NCI-H82 (cell line): ENCODE results near the gene ERN2.

Experiments
- DNase-seq: peaks from one replicate; lab custom pipeline; 2025; lab: John Stamatoyannopoulos, UW

The ERN2 gene

DNA sequence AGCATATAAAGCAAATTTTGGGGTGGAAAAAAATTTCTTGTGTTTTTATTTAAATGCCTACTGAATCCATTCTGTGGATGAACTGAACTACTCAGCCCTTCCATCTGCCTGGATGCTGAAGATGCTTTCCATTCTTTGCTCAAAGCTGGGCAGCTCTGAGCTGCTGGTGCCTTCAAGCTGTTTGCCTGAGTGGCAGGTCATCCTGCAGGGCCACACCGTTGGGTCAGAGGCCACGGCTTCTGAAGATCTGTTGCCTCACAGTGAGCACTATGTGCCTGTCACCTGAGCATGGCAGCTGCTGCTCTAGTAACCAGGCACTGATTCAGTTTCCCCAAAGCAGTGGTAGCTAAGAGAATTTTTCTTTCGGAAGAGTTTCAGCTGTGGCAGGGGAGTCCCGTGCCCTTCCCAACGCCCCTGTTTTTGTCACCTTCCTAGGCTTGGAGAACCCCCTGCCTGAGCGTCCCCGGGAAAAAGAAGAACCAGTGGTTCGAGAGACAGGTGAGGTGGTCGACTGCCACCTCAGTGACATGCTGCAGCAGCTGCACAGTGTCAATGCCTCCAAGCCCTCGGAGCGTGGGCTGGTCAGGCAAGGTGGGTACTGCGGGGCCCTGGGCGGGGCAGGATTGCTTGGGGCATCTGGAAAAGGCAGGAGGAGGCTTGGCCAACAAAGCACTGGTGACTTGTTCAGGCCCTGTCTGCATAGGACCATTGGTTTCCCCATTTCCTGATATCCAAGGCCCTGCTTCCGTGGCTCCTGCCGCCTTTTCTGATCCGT, 25.8 kb downstream of the ERN2 start:
- no peak for DNase-seq

DNA sequence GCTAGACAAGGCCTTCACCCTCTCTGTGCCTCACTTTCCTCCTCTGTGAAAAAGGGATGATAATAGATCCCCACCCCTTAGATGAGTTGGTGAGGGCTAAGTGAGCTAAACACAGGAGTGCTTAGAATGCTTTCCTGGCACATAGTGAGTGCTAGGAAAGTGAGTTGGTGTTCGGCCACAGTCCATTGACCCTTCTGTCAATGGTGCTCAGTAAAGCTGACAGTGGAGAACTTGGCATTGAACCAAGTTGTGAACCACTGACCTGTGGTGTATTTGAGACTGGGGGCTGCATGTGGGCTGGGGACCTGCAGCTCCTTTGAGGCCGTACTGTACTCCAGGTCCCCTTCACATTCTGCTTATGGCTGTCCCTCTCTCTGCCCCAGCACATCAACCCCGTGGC, 29.5 kb downstream of the ERN2 start:
- DNase-seq = no peak

DNA sequence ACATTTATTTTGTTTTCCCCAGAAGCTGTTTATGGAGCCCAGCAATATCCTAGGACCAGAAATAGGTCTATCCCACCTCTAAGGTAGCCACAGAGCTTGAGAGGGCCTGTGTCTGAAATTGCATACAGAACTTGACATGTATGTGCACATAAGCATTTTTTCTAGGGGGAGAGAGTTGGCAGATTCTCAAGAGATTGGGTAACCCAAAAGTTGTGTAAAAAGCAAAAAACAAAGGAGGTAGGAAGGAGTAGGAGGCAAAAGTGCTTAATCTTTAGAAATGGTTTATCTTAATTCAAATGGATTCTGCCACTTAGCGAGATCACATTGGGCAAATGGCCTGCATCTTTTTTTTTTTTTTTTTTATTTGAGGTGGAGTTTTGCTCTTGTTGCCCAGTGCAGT, 30.8 kb downstream of the ERN2 start:
- DNase-seq = no peak

DNA sequence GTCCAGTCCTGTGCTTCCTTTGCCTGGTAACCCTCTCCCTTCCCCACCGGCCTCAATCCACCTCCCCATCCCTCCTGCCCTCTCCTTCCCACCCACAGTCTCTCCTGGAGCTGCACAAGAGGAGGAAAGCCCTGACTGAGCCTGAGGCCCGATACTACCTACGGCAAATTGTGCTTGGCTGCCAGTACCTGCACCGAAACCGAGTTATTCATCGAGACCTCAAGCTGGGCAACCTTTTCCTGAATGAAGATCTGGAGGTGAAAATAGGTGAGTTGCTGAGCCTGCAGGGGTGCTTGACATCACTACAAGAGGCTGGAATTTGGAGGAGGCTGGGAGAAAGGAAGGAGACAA, 33.1 kb downstream of the ERN2 start:
- DNase-seq = no peak

DNA sequence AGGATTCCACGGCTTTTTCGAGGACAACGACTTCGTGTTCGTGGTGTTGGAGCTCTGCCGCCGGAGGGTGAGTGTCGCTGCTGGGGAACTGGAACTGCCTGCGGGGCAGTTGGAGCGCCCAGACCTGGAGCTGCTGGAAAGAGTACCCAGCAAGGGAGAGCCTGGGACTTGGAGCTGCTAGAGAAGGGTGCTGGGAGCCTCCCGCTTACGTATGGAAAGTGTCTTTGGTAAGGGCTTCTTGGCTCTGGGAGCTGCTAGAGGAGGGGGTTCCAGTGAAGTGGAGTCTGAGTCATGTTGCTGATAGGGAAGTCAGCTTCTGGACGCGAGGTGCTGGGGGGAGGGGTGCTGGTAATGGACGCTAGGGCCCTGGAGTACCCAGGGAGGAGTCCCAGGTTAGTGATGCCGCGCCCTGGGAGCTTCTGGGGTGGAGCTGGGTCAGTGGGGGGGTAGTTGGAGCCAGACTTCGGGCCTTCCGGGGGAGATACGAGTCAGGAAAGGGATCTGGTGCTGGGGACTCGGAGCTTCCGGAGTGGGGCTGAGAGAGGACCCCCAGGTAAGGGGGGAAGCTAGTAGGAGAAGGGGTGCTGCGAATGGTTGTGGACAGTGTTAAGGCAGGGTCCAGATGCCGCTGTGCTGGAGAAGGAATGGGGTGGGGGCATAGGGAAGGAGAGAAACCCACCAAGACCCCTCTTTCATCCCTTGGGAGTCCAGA, 33.6 kb downstream of the ERN2 start:
- DNase-seq = peak; percentile 53

DNA sequence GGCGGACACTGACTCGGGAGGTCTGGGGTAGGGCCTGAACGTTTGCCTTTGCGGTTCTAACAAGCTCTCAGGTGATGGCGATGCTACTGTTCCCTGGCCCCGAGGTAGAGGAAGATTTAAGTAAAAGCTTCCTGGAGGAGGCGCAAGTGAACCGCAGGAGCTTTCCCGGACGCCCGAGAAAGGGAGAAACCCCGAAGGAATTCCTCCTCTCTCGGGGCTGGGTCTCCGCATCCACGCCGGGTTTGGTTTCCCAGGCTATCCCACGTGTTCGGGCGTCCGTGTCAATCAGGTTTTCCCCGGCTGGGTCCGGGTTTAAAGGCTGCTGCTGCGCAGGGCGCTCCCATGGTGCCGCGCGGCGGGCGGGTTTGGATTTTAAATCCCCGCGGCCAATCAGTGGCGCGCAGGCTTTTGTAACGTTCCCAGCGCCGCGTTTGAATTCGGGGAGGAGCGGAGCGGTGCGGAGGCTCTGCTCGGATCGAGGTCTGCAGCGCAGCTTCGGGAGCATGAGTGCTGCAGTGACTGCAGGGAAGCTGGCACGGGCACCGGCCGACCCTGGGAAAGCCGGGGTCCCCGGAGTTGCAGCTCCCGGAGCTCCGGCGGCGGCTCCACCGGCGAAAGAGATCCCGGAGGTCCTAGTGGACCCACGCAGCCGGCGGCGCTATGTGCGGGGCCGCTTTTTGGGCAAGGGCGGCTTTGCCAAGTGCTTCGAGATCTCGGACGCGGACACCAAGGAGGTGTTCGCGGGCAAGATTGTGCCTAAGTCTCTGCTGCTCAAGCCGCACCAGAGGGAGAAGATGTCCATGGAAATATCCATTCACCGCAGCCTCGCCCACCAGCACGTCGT, 34.4 kb downstream of the ERN2 start, which contains the start of gene PLK1:
Gene PLK1, plus strand, starts transcription at position 460 of the 844 bp plus-strand sequence. Its CDS starts 44 bp downstream, at position 504.
- peak; percentile 97 for DNase-seq

DNA sequence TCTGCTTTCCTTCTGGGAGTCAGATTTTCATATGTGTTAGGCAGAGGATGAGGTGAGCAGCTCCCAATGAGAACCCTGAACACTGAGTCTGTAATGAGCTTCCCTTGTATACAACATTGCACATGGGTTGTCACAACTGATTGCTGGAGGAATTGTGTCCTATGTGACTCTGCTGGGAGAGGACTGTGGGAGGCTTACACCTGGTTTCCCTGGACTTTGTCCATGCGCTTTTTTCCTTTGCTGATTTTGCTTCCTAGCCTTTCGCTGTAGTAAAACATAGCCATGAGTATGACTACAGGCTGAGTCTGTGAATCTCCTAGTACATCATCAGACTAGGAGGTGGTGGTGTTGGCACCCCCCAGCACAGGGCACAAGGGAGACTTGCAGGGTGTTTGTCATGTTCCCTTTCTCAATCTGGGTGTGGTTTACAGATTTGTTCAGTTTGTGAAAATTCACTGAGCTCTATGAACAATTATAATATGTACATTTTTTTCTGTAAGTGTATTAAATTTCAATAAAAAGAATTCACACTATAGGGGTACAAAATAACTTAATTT, 36.0 kb downstream of the ERN2 start:
- peak; percentile 84 for DNase-seq

DNA sequence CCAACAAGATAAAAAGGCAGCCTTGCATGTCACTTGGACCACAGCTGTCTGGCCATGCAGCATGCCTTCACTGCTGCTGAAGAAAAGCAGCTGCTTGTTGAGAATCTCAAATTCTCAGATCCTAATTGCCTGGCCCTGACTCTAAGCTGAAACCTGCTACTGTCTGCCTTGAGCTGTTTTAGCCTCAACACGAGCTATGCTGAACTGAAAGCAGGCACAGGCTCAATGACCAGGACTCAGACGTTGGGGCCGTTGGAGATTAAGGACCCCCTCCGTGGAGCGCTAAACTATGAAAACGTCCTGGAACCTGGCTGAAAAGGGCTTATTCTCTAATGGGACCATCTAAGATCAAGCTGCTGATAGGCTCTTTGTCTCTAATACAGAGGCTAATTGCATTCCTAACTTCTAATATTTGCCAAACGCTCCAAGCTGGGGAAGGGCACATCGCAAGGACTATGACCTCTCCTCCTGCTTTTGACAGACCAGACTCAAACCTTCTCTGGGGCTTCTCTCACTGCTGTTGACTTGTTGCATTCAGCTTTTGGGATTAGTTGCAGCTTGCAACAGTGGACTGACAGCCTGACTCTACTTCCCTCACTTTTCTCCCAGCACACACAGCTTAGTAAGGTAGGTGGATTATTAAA, 38.9 kb downstream of the ERN2 start:
- DNase-seq = peak; percentile 78

DNA sequence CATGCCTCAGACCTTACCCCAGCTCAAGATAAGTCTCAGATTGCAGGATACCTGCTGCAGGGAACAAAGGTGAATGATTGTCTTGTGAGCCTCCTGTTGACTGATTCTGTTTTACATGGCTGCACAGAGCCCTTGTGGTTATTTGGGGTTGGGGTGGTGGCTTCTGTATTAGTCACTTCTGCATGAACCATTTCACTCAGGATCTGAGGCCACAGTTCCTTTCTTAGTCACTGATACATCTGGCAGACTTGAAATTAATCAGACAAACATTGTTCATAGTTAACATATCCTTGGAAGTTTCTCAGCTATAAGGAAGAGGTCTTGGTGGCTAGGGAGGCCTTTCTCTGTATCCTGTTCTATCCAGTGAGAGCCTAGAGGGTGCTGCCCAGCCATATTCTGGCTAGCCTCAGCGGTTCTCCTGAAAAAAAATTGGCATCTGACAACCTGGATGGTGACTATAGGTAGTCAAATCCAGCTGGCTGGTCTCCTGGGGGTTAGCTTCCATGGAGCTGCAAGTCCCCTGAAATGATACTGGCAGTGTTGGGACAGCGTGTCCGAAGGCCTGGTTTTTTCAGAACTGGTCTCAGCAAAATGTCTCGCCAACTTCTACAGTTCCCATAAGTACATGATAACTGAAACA, 42.8 kb downstream of the ERN2 start:
- no peak for DNase-seq

DNA sequence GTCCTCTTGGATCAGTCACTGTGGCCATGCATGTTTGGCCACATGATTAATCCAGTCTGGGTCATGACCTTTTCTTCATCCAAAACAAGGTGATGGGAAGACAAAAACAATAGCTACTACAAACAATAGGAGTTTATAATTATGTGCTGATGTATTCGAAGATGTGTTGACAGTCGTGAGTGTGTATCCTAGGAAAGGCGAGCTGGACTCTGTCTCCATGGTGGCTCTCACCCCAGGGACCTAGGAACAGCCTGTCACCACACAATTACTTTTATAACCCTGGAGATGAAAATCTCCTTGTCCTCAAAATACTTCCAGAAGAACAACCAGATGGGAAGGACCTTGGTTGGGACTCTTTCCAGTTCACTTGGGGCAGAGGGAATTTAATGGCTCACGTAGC, 44.1 kb downstream of the ERN2 start:
- no peak for DNase-seq

DNA sequence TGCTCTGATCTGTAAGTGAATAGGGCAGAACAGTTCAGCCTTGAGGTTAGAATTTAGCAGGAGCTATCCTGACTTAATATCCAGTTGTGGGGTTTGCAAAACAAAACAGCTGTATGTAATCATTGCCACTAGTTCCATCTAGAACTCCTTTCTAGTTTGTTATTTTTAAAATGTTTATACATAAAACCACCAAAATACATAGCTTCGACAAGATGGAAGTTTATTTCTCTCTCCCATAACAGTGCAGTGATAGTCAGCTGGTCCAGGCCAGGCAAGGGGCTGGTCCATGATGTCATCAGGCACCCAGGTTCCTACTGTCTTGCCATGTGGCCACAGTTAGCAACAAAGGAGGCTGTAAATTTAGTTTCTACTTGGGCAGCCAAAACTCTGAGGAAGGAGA, 44.8 kb downstream of the ERN2 start:
- no peak for DNase-seq

DNA sequence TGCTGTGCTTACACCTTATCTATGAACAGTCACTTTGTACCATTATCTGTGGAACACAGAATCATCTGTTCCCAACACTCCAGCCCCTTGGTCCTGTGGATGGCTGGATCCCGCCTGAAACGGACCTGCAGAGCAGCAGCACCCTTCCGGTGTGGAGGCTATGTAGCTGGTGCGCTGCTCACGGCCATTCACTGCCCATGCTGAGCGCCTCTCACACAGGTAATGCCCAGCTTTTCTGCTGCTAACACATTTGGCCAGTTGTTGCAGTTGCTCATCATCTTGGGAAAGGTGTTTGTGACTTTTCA, 45.7 kb downstream of the ERN2 start:
- DNase-seq = no peak

DNA sequence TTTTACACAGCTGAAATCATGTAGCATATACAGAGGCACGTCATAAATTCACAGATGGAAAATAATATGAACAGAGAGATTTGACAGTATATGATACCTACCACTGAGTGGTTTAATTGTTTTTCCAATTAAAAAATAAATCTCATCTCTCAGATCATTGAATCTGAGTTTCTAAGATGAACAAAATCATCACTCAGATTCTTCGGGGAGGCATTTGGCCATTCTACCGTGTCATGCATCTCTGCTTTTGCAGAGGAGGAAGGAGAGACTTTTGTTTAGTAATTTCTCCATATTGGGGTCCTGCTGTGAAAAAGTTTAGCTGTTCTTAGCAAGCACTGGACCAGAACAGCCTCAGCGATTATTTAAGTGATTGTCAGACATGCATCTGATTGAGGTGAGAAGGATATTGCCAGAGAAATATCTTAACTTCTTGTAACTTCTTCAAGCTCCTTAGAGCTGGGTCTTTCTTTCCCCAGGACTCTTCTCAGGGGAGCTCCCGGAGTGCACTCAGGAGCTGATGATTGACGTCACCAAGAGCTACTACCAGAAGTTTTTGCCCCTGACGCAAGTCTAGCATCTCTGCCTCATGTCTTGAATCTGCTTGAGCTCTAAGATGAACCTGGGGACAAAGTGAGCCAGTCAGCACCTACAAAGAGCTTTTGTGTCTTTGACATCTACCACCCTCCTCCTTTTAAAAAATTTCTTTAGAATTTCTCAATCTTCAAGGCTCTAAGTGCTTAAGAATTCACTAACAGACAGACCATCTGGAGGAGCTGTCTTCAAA, 46.3 kb downstream of the ERN2 start:
- no peak for DNase-seq

DNA sequence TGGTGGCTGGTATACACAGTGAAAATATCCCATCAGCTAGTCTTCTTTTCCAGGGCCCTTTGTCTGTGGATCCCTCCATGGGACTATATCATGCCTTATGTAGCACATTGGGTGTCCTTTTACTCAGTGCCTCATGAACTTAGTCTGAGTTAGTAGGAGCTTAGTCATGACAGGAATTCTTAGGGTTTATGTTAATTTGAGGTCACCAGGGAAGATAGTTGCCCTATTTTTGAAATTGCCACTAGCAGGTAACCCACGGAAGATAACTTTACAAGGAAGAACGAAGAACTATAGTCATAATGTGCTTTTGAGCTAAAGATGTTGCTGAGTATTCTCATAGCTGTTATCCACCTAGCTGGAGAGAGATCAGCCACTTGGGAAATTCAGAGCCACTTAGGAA, 49.1 kb downstream of the ERN2 start:
- DNase-seq = no peak

DNA sequence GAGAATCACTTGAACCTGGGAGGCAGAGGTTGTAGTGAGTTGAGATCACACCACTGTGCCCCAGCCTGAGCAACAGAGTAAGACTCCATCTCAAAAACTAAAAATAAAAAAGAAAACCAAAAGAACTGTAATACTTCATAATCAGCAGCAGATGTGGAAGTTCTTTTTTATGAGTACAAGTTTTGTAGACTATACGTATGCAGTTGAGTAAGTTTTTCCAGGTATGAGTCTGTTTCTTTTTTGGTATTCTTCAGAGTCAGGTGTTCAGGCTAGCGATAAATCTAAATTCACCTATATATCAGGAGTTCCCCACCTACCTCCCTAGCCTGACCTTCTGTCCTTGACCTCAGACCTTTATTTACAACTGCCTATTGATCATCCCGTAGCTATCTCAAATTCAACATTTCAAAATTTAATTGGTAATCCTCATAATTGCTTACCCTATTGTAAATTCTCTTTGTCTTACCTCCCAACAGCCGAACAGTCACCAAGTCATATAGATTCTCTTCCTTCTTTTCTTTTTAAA, 61.0 kb downstream of the ERN2 start:
- DNase-seq = no peak

DNA sequence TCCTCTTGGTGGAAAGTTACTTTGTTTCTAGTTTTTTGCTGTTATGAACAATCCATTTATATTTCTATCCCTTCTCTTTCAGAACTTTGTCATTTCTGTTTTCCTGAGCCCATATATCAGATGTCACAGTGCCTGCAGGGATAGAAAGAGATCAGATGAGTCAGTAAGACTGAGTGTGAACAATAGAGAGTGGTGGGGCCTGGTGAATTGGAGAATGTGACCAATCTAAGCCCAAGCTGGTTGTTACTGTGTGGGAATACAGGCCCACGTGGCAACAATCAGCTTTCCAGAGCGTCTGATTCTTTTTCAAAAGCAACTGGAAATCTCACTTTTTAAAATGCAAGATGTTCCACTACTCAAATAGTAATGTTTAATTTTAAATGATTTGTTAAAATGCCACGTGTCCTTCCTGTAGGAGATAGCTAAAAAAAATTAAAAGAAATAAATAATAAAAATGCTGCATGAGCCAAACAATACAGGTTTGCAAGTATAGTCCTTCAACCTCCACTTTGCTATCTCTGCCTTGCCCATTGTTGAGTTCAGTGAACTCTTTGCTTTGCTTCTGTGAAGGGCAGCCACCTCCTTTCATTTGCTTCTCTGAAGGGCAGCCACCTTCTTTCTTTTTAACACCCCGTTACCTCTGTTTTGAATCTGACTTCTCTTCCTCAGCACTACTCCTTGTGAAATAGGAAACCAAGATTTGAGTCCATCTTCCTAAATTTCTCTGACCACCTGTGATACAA, 62.2 kb downstream of the ERN2 start:
- peak; percentile 8 for DNase-seq

DNA sequence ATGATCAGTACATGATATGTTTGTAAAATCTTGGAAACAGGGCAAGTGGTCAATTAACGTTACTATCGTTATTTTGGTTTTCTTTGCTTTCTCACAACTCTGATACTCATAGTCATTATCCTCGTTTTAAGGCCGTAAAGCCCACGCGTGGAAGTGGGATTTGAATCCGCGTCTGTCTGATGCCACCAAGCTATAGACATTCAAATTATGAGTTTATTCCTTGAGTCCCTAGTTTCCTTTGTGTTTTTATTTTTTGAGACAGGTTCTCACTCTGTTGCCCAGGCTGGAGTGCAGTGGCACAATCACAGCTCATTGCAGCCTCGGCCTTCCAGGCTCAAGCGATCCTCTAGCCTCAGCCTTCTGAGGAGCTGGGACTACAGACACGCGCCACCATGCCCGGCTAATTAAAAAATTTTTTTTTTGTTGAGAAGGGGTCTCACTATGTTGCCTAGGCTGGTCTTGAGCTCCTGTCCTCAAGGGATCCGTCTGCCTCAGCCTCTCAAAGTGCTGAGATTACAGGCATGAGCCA, 70.7 kb downstream of the ERN2 start:
- DNase-seq = no peak

DNA sequence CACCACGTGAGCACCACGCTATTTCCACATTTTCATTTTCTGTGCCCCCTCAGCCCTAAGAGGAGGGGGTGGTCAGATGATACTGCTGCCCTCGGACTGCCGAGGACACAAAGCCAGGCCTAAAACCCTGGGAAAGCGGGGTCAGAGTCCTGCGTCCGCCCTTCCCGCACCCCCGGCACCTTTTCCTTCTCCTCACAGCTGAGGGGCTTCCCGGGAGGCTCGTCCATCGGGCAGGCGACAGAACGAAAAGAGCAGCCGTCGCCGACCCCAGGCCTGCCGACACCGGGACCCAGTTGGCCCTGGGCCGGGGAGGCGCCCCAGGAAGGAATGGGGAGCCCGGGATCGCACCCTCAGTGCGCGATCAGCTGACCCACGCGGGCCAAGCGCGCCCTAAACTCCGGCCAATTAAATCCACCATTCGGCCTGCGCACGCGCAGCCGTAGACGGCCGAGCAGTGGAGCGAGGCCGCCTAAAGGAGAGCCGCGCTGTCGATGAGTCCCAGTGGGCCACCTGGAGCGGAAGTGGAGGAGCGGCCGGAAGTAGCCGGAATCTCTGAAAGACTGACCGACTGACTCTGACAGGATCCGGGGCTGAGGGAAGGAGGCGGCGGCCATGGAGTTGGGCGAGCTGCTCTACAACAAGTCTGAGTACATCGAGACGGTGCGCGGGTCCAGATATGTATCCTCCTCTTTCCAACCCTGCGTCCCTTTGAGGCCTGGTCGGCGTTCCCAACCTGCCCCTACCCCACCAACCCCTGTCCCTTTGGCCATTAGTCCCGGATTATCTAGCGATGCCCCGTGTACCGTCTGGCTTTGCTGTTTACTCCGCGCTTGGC, 71.9 kb downstream of the ERN2 start, which contains the start of the genes DCTN5 and PALB2:
Gene DCTN5, plus strand, starts transcription at position 536 of the 835 bp plus-strand sequence. Its CDS starts 77 bp downstream, at position 613.
Gene PALB2, minus strand, starts transcription at position 380 of the 835 bp plus-strand sequence. Its CDS starts 153 bp downstream, at position 227.
- peak; percentile 97 for DNase-seq
